ENCODE results near the gene MAP6. TPM values are rescaled to one million over a fixed set of nuclear protein-coding genes. Genes with fewer than 3 reads are reported as not detected.

Gene MAP6
- total RNA-seq, 1 donor from 2014 or later, result 6.9 TPM

DNA sequence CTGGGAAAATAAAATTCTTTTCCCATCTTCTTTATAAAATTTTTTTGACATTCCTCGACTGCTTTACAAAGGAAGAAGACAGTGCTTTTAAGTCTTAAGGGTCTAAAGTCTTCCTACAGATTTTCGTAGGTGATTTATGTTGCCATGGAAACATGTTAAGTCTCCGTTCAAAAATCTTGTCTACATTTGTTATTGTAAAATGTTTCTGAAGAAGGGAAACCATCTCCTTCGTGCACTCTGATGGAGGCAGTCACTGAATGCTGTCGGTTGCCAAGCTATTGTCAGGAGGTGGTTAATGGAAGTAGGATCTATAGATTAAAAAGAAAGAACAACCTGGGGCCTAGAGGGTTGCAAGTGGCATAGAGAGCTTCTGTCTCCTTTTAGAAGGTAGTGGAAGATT, 52.6 kb downstream of the MAP6 start:
- DNase-seq (ENCODE audit: extremely low spot score in 2 of 2), result no peak
- no peak overlapping the region for H3K27ac ChIP-seq
- H3K36me3 ChIP-seq, result no peaks in the 10 kb centered on the region
- H3K4me3 ChIP-seq, result no peak overlapping the region
- TF ChIP-seq POLR2AphosphoS5 (IDR thresholded peaks at IDR 0.05; ENCODE audit: insufficient read depth in 1 of 2, low read depth in 1 of 2), result no peak
- H3K4me1 ChIP-seq, result no peaks in the 10 kb centered on the region
- intact Hi-C loops (cut with DNase I), result no loop called here
- H3K9me3 ChIP-seq, result no peaks in the 10 kb centered on the region
- no peaks in the 10 kb centered on the region for H3K27me3 ChIP-seq

DNA sequence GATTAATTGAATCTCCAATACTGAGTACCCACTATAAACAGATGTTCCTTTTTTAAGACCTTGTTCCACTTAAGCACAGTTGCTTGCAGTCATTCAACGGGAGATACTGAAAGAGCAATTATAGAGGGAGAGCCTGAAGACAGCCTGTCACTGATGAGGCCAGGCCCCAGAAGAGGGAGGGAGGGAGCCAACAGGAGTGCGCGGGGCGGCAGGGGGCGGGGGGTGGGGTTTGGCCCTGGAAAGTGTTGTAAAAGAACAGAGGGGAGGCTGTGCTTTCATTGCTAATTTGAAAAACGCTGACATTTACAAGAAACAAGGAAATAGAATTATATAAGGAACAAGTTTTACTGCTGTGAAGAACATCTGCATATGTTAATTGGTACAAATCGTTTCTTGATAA, 53.1 kb downstream of the MAP6 start:
- no peak for TF ChIP-seq POLR2AphosphoS5 (IDR thresholded peaks at IDR 0.05; ENCODE audit: insufficient read depth in 1 of 2, low read depth in 1 of 2)
- TF ChIP-seq POLR2A (IDR thresholded peaks at IDR 0.05), result no peak
- TF ChIP-seq, protein P1, sequence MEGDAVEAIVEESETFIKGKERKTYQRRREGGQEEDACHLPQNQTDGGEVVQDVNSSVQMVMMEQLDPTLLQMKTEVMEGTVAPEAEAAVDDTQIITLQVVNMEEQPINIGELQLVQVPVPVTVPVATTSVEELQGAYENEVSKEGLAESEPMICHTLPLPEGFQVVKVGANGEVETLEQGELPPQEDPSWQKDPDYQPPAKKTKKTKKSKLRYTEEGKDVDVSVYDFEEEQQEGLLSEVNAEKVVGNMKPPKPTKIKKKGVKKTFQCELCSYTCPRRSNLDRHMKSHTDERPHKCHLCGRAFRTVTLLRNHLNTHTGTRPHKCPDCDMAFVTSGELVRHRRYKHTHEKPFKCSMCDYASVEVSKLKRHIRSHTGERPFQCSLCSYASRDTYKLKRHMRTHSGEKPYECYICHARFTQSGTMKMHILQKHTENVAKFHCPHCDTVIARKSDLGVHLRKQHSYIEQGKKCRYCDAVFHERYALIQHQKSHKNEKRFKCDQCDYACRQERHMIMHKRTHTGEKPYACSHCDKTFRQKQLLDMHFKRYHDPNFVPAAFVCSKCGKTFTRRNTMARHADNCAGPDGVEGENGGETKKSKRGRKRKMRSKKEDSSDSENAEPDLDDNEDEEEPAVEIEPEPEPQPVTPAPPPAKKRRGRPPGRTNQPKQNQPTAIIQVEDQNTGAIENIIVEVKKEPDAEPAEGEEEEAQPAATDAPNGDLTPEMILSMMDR (IDR thresholded peaks at IDR 0.05), result no peak
- intact Hi-C loops (cut with DNase I), result no loop called here
- no peaks in the 10 kb centered on the region for H3K27me3 ChIP-seq
- no peak for DNase-seq (ENCODE audit: extremely low spot score in 2 of 2)
- no peak overlapping the region for H3K4me3 ChIP-seq
- no peaks in the 10 kb centered on the region for H3K36me3 ChIP-seq
- no peak overlapping the region for H3K27ac ChIP-seq
- H3K4me1 ChIP-seq, result no peaks in the 10 kb centered on the region
- no peaks in the 10 kb centered on the region for H3K9me3 ChIP-seq

DNA sequence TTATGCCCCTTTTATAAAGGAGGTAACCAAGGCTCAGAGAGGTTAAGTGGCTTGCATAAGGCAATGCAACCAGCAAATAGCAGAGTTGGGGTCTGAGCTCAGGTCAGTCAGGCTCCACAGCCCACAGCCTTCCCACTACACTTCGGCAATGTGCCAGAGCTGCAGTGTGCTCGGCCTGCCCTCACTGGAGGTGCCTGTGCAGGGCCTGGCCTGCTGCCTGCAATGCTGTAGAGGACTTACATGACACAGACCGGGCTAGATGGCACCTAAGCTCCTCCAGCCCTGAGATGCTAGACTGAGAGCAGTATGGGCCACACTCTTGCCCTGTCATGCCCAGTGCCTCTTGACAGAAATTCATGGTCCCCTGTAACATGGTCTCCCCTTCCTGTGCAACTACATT, 57.0 kb downstream of the MAP6 start:
- Histone ChIP-seq H3K27me3 (no peaks in the 10 kb centered on the region), H3K9me3 (no peaks in the 10 kb centered on the region), H3K36me3 (no peaks in the 10 kb centered on the region), H3K4me1 (no peaks in the 10 kb centered on the region), H3K27ac (no peak overlapping the region), H3K4me3 (no peak overlapping the region)
- no peak for DNase-seq (ENCODE audit: extremely low spot score in 2 of 2)
- TF ChIP-seq POLR2AphosphoS5 (IDR thresholded peaks at IDR 0.05; ENCODE audit: insufficient read depth in 1 of 2, low read depth in 1 of 2) (no peak), POLR2A (IDR thresholded peaks at IDR 0.05) (no peak)
- TF ChIP-seq, protein P1 (IDR thresholded peaks at IDR 0.05), result no peak
- intact Hi-C loops (cut with DNase I), result no loop called here

DNA sequence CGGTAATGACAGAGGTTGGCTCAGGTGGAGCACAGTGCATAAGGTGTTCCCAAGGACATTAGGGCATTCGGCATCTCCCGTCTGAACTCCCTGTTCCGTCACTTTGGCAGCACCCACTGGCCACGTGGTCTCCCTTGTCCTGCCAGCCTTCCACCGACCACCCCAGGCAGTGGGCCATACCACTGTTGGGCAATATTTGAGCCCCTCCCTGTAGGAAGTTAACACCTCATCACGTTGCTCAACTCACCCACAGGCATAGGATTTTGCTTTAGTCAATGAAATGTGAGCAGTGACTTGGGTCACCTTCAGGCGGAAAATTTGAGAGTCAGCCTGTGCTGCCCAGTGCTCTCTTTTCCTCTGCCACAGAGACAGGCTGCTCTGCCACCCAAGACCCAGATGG, 62.7 kb downstream of the MAP6 start:
- DNase-seq (ENCODE audit: extremely low spot score in 2 of 2), result no peak
- Histone ChIP-seq H3K27me3 (no peaks in the 10 kb centered on the region), H3K4me3 (no peak overlapping the region), H3K27ac (no peak overlapping the region), H3K9me3 (no peaks in the 10 kb centered on the region), H3K36me3 (no peaks in the 10 kb centered on the region), H3K4me1 (no peaks in the 10 kb centered on the region)
- intact Hi-C loops (cut with DNase I), result no loop called here
- no peak for TF ChIP-seq POLR2AphosphoS5 (IDR thresholded peaks at IDR 0.05; ENCODE audit: insufficient read depth in 1 of 2, low read depth in 1 of 2)
- no peak for TF ChIP-seq POLR2A (IDR thresholded peaks at IDR 0.05)
- TF ChIP-seq, protein P1 (IDR thresholded peaks at IDR 0.05), result no peak

DNA sequence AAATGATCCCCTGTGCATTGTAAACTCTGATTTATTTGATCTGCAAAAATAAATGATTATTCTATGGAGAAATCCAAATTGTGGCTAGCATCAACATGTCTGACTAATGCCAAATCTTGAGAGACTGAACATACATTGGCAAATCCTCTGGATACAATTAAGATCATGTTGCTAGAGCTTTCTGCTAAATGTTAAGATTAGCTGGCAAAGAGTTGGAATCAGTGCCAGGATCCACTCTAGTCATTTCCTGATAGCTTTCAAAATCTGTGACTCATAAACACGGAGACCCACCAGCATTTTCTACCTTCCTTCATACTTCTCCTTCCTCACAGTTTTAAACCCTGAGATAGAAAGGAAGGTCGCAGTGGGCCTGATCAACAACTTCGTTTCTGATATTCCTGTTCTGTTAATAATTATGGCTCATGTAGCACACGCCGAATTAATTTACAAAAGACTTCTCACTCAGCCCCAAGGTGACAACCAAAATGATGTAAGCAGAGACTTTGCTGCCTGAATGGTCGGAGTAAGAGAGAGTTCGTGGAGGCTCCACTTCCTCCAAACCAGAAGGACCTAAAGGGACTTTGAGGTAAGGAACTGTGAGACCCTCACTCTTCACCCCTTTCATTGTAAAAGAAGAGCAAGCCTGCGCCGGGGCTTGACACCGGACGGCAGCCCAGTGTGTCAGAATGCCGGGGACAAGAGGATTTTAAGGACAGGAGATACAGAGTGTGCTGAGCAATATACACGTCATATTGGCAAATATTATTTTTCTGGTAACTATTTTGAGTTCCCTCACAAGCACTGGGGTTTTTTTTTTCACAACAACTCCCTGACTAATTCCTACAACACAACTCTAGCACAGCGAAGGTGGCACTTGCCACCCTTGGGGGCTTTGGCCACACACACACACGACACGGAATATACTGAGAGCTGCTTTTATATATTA, 64.8 kb downstream of the MAP6 start:
- H3K27ac ChIP-seq, result no peak overlapping the region
- H3K36me3 ChIP-seq, result no peaks in the 10 kb centered on the region
- DNase-seq (ENCODE audit: extremely low spot score in 2 of 2), result no peak
- H3K27me3 ChIP-seq, result no peaks in the 10 kb centered on the region
- H3K4me1 ChIP-seq, result no peaks in the 10 kb centered on the region
- intact Hi-C loops (cut with DNase I), result no loop called here
- H3K9me3 ChIP-seq, result no peaks in the 10 kb centered on the region
- H3K4me3 ChIP-seq, result no peak overlapping the region
- TF ChIP-seq POLR2A (IDR thresholded peaks at IDR 0.05) (no peak), POLR2AphosphoS5 (IDR thresholded peaks at IDR 0.05; ENCODE audit: insufficient read depth in 1 of 2, low read depth in 1 of 2) (no peak)
- TF ChIP-seq, protein P1 (IDR thresholded peaks at IDR 0.05), result no peak
